Transverse colon (tissue), 4 donors: ENCODE data around the gene BAZ1A.

Source experiments
- POLR2A ChIP-seq: fragments of 450-650 bp; IDR thresholded peaks from one replicate; pipeline ENCODE4 v1.6.1; 2016; ENCODE audit warnings: antibody characterized with exemption, mild to moderate bottlenecking, moderate library complexity
- POLR2AphosphoS5 ChIP-seq, 3 donors: sonication (generic); formaldehyde crosslinking; IDR thresholded peaks; one replicate each; pipeline ENCODE4 v1.6.1; 2016; ENCODE audit warnings: antibody characterized with exemption in 3 of 3
- TF ChIP-seq, protein P1 (sequence below), 5 experiments: fragments of 200-600 bp in 3 of 5; fragments of 450-650 bp in 2 of 5; sonication (generic) in 3 of 5; IDR thresholded peaks; 1 replicate in 2 of 5; 2 replicates in 3 of 5; pipeline ENCODE4 v1.5.1; 2016 to 2017; ENCODE audit warnings: antibody characterized with exemption in 5 of 5, inconsistent platforms in 3 of 5, mild to moderate bottlenecking in 2 of 5, moderate library complexity in 1 of 5

DNA sequence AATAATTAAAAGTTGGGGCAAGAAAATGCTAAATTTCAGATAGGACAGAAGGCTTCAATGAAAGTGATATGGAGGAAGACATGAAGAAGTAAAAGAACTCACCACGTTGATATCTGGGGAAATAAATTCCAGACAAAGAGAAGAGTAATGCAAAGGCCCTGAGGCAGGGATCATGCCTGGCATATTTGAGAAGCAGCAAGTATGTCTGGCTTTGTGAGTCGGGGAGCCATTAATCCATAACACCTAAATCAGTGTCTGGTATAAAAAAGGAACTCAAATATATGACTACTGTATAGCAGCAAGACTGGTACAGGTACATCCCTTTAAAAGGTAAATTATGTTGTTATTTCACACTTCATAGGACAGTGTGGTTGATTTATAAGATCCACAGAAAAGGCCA lies 16.4 kb downstream of the BAZ1A start:
- TF ChIP-seq, protein P1, sequence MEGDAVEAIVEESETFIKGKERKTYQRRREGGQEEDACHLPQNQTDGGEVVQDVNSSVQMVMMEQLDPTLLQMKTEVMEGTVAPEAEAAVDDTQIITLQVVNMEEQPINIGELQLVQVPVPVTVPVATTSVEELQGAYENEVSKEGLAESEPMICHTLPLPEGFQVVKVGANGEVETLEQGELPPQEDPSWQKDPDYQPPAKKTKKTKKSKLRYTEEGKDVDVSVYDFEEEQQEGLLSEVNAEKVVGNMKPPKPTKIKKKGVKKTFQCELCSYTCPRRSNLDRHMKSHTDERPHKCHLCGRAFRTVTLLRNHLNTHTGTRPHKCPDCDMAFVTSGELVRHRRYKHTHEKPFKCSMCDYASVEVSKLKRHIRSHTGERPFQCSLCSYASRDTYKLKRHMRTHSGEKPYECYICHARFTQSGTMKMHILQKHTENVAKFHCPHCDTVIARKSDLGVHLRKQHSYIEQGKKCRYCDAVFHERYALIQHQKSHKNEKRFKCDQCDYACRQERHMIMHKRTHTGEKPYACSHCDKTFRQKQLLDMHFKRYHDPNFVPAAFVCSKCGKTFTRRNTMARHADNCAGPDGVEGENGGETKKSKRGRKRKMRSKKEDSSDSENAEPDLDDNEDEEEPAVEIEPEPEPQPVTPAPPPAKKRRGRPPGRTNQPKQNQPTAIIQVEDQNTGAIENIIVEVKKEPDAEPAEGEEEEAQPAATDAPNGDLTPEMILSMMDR (IDR thresholded peaks at IDR 0.05) = no peak
- no peak for TF ChIP-seq POLR2AphosphoS5 (IDR thresholded peaks at IDR 0.05)
- TF ChIP-seq POLR2A = no peak
